HG02759 (cell line): ENCODE measurements around the gene SHISAL1.

Experiments
- ATAC-seq: cut with Tn5 transposase; IDR thresholded peaks from one replicate; pipeline ENCODE4 v1.9.1; 2021; ENCODE audit warnings: mild to moderate bottlenecking, moderate library complexity; ENCODE audit not compliant: unreplicated experiment

SHISAL1 gene

GRCh38 chr22:44266796-44267760 lies 45.7 kb downstream of the SHISAL1 start:
- ATAC-seq = no peak

- ATAC-seq = no peak
Measured at GRCh38 chr22:44263547-44263946, 49.2 kb downstream of the SHISAL1 start.

GRCh38 chr22:44261861-44262595 lies 50.7 kb downstream of the SHISAL1 start:
- ATAC-seq = no peak

- no peak for ATAC-seq
Measured at GRCh38 chr22:44261164-44261860, 51.4 kb downstream of the SHISAL1 start.

GRCh38 chr22:44260216-44261035 lies 52.3 kb downstream of the SHISAL1 start:
- ATAC-seq = no peak

- ATAC-seq = no peak
Measured at GRCh38 chr22:44259366-44260215, 53.2 kb downstream of the SHISAL1 start.

- no peak for ATAC-seq
Measured at GRCh38 chr22:44256556-44257485, 55.9 kb downstream of the SHISAL1 start.

- ATAC-seq = no peak
Measured at GRCh38 chr22:44256085-44256484, 56.7 kb downstream of the SHISAL1 start.

GRCh38 chr22:44254811-44255210 lies 57.9 kb downstream of the SHISAL1 start:
- no peak for ATAC-seq

GRCh38 chr22:44249376-44250147 lies 63.2 kb downstream of the SHISAL1 start:
- ATAC-seq = no peak

GRCh38 chr22:44248926-44249325 lies 63.8 kb downstream of the SHISAL1 start:
- no peak for ATAC-seq

GRCh38 chr22:44247923-44248892 lies 64.5 kb downstream of the SHISAL1 start:
- no peak for ATAC-seq

- no peak for ATAC-seq
Measured at GRCh38 chr22:44247346-44247745, 65.4 kb downstream of the SHISAL1 start.

GRCh38 chr22:44246615-44247326 lies 66.0 kb downstream of the SHISAL1 start:
- no peak for ATAC-seq

- no peak for ATAC-seq
Measured at GRCh38 chr22:44245867-44246266, 66.9 kb downstream of the SHISAL1 start.

GRCh38 chr22:44245438-44245837 lies 67.3 kb downstream of the SHISAL1 start:
- ATAC-seq = no peak
